ENCODE results near the gene FAM50A. TPM values are rescaled to one million over a fixed set of nuclear protein-coding genes. Genes with fewer than 3 reads are reported as not detected.

FAM50A gene
- total RNA-seq, 2 donors from 2014 or later: 52.8 to 63.4 TPM

GRCh38 chrX:154428176-154429171, 15.5 kb upstream of the FAM50A start, which contains the start of gene ATP6AP1:
TSS of gene ATP6AP1 (plus strand) at chrX:154428677. CDS start at chrX:154428693, 16 bp downstream.
- no peaks in the 10 kb centered on the region for H3K27me3 ChIP-seq (replicated peaks; ENCODE audit: insufficient read depth)
- H3K4me3 ChIP-seq: peak within 1 kb of the TSS; percentile 85
- DNase-seq (ENCODE audit: low spot score) (peak; percentile 68), ATAC-seq (ENCODE audit: insufficient number of reproducible peaks, low FRiP score, low read depth) (peak; percentile 77)
- no peak for TF ChIP-seq CTCF (IDR thresholded peaks at IDR 0.05)
- H3K36me3 ChIP-seq: no peaks in the 10 kb centered on the region
- peak within 1 kb of the TSS; percentile 38 to 67 for H3K27ac ChIP-seq
- H3K9me3 ChIP-seq: no peaks in the 10 kb centered on the region
- H3K4me1 ChIP-seq (ENCODE audit: control insufficient read depth in 1 of 2, low read depth in 2 of 2): peaks cover 5 to 27% of the 10 kb centered on the region in 2 donors

- no peaks in the 10 kb centered on the region for H3K27me3 ChIP-seq (replicated peaks; ENCODE audit: insufficient read depth)
- DNase-seq (ENCODE audit: low spot score) (no peak), ATAC-seq (ENCODE audit: insufficient number of reproducible peaks, low FRiP score, low read depth) (no peak)
- peak overlapping the region; percentile 85 for H3K4me3 ChIP-seq
- no peaks in the 10 kb centered on the region for H3K36me3 ChIP-seq
- H3K9me3 ChIP-seq: no peaks in the 10 kb centered on the region
- H3K4me1 ChIP-seq (ENCODE audit: control insufficient read depth in 1 of 2, low read depth in 2 of 2): peaks cover 5 to 27% of the 10 kb centered on the region in 2 donors
- no peak for TF ChIP-seq CTCF (IDR thresholded peaks at IDR 0.05)
- no peak overlapping the region for H3K27ac ChIP-seq
Observed at GRCh38 chrX:154429711-154430110, 14.2 kb upstream of the FAM50A start.

- no peak for TF ChIP-seq CTCF (IDR thresholded peaks at IDR 0.05)
- DNase-seq (ENCODE audit: low spot score) (no peak), ATAC-seq (ENCODE audit: insufficient number of reproducible peaks, low FRiP score, low read depth) (no peak)
- H3K36me3 ChIP-seq: no peaks in the 10 kb centered on the region
- peak overlapping the region in 1 of 2 donors; percentile 30 for H3K27ac ChIP-seq
- H3K4me3 ChIP-seq: no peak overlapping the region
- no peaks in the 10 kb centered on the region for H3K27me3 ChIP-seq (replicated peaks; ENCODE audit: insufficient read depth)
- no peaks in the 10 kb centered on the region for H3K9me3 ChIP-seq
- H3K4me1 ChIP-seq (ENCODE audit: control insufficient read depth in 1 of 2, low read depth in 2 of 2): peaks cover 5 to 27% of the 10 kb centered on the region in 2 donors
Observed at GRCh38 chrX:154430479-154430878, 13.5 kb upstream of the FAM50A start.

- Histone ChIP-seq H3K4me3 (no peak overlapping the region), H3K27ac (peak overlapping the region in 1 of 2 donors; percentile 30), H3K4me1 (ENCODE audit: control insufficient read depth in 1 of 2, low read depth in 2 of 2) (peaks cover 5 to 27% of the 10 kb centered on the region in 2 donors), H3K9me3 (no peaks in the 10 kb centered on the region), H3K27me3 (replicated peaks; ENCODE audit: insufficient read depth) (no peaks in the 10 kb centered on the region), H3K36me3 (no peaks in the 10 kb centered on the region)
- DNase-seq (ENCODE audit: low spot score) (no peak), ATAC-seq (ENCODE audit: insufficient number of reproducible peaks, low FRiP score, low read depth) (no peak)
- TF ChIP-seq CTCF (IDR thresholded peaks at IDR 0.05): no peak
Observed at GRCh38 chrX:154430916-154431315, 13.0 kb upstream of the FAM50A start.

- Histone ChIP-seq H3K4me3 (no peak overlapping the region), H3K27ac (peak overlapping the region in 1 of 2 donors; percentile 30), H3K27me3 (replicated peaks; ENCODE audit: insufficient read depth) (no peaks in the 10 kb centered on the region), H3K36me3 (no peaks in the 10 kb centered on the region), H3K4me1 (ENCODE audit: control insufficient read depth in 1 of 2, low read depth in 2 of 2) (peaks cover 5 to 27% of the 10 kb centered on the region in 2 donors), H3K9me3 (no peaks in the 10 kb centered on the region)
- TF ChIP-seq CTCF (IDR thresholded peaks at IDR 0.05): no peak
- DNase-seq (ENCODE audit: low spot score) (no peak), ATAC-seq (ENCODE audit: insufficient number of reproducible peaks, low FRiP score, low read depth) (no peak)
Observed at GRCh38 chrX:154431341-154431740, 12.6 kb upstream of the FAM50A start.

All from thoracic aorta (tissue), 2 donors.